MG63 (cell line): ENCODE measurements around the gene EEF2K. TPM values are rescaled to one million over a fixed set of nuclear protein-coding genes. Genes with fewer than 3 reads are reported as not detected.

Experiments
- DNase-seq: peaks from one replicate; pipeline ENCODE4 v3.0.0-alpha.2; 2020
- H3K27me3 ChIP-seq: fragments of 250-450 bp; sonication (Bioruptor Pico); 2 replicates; pipeline ENCODE4 v1.5.1; 2020; ENCODE audit warnings: mild to moderate bottlenecking, moderate library complexity
- H3K36me3 ChIP-seq: fragments of 250-450 bp; sonication (Bioruptor Pico); 2 replicates; pipeline ENCODE4 v1.5.1; 2020; ENCODE audit warnings: mild to moderate bottlenecking, moderate library complexity
- H3K4me3 ChIP-seq: fragments of 250-450 bp; sonication (Bioruptor Pico); 2 replicates; pipeline ENCODE4 v1.5.1; 2020; ENCODE audit warnings: mild to moderate bottlenecking, moderate library complexity
- H3K9me3 ChIP-seq: fragments of 250-450 bp; sonication (Bioruptor Pico); 2 replicates; pipeline ENCODE4 v1.5.1; 2020; ENCODE audit warnings: mild to moderate bottlenecking, moderate library complexity
- total RNA-seq: library from RNA; depleted of rRNA; stranded (reverse); fragments of >200 nt; shearing (Covaris generic); gene quantifications from 2 replicates; pipeline ENCODE4 v1.2.3, GENCODE V29; 2014; ENCODE audit warnings: low replicate concordance

The EEF2K gene
- total RNA-seq, 1 experiment from 2014 or later = 27.1 TPM

DNA sequence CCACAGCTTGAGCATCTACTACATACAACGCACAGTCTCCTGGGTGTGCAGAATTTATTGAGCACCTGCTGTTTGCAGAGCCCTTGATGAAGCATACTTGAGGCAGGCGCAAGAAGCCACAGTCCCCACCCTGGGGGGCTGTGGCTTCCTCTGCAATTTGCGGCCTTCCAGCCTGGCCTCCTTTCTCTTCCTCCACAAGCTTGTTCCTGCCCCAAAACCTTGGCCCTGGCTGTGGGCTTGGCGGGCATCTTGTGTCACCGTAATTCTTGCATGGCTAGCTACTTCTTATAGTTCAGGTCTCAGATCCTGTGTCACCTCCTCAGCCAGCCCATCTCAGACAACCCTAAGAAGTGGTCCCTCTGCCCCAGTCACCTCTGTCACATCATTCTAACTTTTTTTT, 47.2 kb downstream of the EEF2K start:
- peaks cover 87% of the 10 kb centered on the region for H3K36me3 ChIP-seq
- no peaks in the 10 kb centered on the region for H3K27me3 ChIP-seq
- H3K9me3 ChIP-seq = no peaks in the 10 kb centered on the region
- no peak for DNase-seq
- H3K4me3 ChIP-seq = no peak overlapping the region

- Histone ChIP-seq H3K4me3 (no peak overlapping the region), H3K36me3 (peaks cover 93% of the 10 kb centered on the region)
- no peak for DNase-seq
Observed at GRCh38 chr16:22255335-22255734, 49.3 kb downstream of the EEF2K start.

GRCh38 chr16:22257440-22257839, 51.4 kb downstream of the EEF2K start:
- Histone ChIP-seq H3K9me3 (peaks cover 13% of the 10 kb centered on the region), H3K36me3 (peaks cover 92% of the 10 kb centered on the region), H3K27me3 (no peaks in the 10 kb centered on the region), H3K4me3 (no peak overlapping the region)
- DNase-seq = no peak

More at GRCh38 chr16:22255335-22255734, 49.3 kb downstream of the EEF2K start:
- no peaks in the 10 kb centered on the region for H3K27me3 ChIP-seq
- peaks cover 9% of the 10 kb centered on the region for H3K9me3 ChIP-seq

DNA sequence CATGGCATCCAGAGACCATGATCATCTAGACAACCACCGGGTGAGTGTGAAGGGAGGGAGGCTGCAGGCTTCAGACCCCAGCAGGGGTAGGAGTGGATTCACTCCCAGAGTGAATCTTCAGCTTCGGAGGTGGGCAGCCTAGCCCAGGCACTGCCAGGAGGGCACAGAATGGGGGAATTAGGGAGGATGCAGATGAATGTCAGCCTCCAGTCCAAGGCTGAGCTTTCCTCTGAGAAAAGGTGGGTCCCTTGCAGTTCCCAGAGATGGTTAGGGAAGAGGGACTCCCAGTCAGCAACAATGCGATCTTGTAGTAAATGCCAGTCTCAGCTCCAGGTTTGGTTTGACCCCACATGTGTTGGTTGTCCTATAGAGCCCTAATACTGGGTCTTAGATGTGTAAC, 54.4 kb downstream of the EEF2K start:
- Histone ChIP-seq H3K36me3 (peaks cover 88% of the 10 kb centered on the region), H3K27me3 (no peaks in the 10 kb centered on the region), H3K9me3 (peaks cover 13% of the 10 kb centered on the region), H3K4me3 (no peak overlapping the region)
- no peak for DNase-seq

DNA sequence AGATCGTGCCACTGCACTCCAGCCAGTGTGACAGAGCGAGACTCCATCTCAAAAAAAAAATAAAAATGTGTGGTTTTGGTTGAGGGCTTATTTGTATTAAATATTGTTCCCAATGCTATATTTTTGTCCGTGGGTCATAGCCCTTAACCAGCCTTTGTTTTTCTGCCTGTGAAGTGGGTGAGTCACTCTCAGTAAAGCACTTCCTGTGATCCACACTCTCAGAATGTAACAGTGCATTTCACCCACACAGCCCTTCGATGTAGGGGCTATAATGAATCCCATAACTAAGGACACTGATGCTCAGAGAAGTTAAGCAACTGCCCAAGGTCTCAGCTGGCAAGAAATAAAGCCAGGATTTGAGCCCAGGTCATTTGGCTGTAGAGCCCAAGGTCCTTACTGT, 56.4 kb downstream of the EEF2K start:
- DNase-seq = no peak
- H3K9me3 ChIP-seq = peaks cover 13% of the 10 kb centered on the region
- H3K4me3 ChIP-seq = no peak overlapping the region
- H3K27me3 ChIP-seq = no peaks in the 10 kb centered on the region
- H3K36me3 ChIP-seq = peaks cover 82% of the 10 kb centered on the region

DNA sequence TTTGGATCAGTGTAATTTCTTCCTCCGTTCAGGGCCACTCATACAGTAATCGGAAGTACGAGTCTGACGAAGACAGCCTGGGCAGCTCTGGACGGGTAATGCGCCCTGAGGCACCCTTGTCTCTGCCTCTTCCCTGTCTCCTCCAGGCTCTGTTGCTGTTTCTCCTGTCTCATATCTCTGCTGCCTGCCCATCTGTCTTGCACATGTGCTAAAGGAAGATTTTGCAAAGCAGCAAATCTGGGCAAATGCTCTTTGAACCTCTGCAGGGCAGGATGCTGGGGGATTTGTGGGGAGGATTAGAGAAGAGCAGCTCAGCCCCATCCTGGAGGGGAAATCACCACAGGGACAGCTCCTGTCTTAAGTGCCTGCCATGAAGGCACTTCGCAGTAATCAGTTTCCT, 58.7 kb downstream of the EEF2K start:
- no peak overlapping the region for H3K4me3 ChIP-seq
- H3K9me3 ChIP-seq = peaks cover 10% of the 10 kb centered on the region
- H3K36me3 ChIP-seq = peaks cover 73% of the 10 kb centered on the region
- H3K27me3 ChIP-seq = no peaks in the 10 kb centered on the region
- no peak for DNase-seq

- Histone ChIP-seq H3K36me3 (peaks cover 69% of the 10 kb centered on the region), H3K4me3 (no peak overlapping the region), H3K9me3 (peaks cover 4% of the 10 kb centered on the region), H3K27me3 (no peaks in the 10 kb centered on the region)
- DNase-seq = no peak
Observed at GRCh38 chr16:22265351-22265750, 59.3 kb downstream of the EEF2K start.

DNA sequence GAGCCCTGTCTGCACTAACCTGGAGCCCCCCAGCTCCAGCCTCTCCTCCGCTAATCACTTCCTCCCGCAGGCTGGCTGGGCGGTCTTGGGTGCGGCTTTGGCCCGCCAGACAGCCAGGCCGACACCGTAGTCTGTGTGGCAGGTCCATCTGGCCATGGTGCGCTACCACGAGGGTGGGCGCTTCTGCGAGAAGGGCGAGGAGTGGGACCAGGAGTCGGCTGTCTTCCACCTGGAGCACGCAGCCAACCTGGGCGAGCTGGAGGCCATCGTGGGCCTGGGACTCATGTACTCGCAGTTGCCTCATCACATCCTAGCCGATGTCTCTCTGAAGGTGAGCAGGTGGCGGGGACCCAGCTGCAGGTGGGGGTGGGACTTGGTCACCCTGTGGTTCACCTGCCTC, 60.5 kb downstream of the EEF2K start:
- H3K27me3 ChIP-seq = no peaks in the 10 kb centered on the region
- no peak overlapping the region for H3K4me3 ChIP-seq
- no peaks in the 10 kb centered on the region for H3K9me3 ChIP-seq
- H3K36me3 ChIP-seq = peaks cover 65% of the 10 kb centered on the region
- DNase-seq = no peak

DNA sequence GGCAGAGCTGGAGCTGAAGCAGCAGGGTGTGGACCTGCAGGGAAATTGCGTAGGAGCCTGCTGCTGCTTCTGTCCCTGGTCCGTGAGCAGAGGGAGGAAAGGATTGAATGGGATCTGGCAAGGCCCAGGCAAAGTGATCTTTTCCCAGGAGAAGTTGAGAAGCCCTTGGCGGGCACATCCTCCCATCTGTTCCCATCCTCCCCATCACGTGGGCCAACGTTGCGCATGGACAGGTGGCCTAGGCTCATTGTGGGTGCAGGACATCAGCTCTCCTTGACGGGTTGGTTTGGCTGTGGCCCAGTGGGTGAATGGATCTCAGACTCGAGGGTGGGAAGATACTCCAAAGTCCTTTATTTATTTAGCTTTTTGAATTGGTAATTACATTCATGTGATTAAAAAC, 61.7 kb downstream of the EEF2K start:
- H3K36me3 ChIP-seq = peaks cover 65% of the 10 kb centered on the region
- no peaks in the 10 kb centered on the region for H3K9me3 ChIP-seq
- DNase-seq = no peak
- H3K4me3 ChIP-seq = no peak overlapping the region
- H3K27me3 ChIP-seq = no peaks in the 10 kb centered on the region

GRCh38 chr16:22270525-22270924, 64.4 kb downstream of the EEF2K start:
- Histone ChIP-seq H3K27me3 (no peaks in the 10 kb centered on the region), H3K4me3 (no peak overlapping the region), H3K36me3 (peaks cover 71% of the 10 kb centered on the region), H3K9me3 (no peaks in the 10 kb centered on the region)
- DNase-seq = no peak

DNA sequence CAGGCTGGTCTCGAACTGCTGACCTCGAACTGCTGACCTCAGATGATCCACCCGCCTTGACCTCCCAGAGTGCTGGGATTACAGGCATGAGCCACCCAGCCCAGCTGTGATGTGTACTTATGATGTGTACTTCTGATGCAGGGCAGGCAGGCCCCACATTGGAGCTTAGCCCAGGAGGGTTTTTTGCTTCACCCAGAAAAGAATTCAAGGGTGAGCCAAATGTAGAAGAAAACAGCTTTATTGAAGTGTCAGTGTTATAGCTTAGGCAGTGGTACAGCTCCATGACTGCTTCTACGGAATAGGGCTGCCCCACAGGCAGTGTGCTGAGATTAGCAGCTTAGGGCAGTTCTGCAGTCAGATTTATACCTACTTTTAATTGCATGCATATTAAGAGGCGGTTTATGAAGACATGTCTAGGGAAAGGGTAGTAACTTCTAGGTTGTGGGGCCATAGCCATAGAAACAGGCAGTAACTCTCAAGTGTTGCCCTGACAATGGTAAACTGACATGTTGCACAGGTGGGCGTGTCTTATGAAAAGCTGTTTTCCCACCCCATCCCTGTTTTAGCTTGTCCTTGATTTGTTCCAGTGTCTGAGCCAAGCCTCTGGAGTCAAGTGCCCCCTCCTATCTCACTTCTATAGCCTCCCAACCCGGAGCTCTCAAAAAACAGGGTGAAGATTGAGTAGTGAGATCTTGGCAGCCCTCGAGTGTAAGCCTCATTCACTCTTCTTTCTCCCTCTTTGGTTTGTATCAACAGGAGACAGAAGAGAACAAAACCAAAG, 67.0 kb downstream of the EEF2K start:
- no peak overlapping the region for H3K4me3 ChIP-seq
- H3K9me3 ChIP-seq = no peaks in the 10 kb centered on the region
- H3K27me3 ChIP-seq = no peaks in the 10 kb centered on the region
- H3K36me3 ChIP-seq = peaks cover 79% of the 10 kb centered on the region
- DNase-seq = peak; percentile 41

GRCh38 chr16:22274916-22275315, 68.8 kb downstream of the EEF2K start:
- Histone ChIP-seq H3K36me3 (peaks cover 83% of the 10 kb centered on the region), H3K4me3 (no peak overlapping the region), H3K9me3 (no peaks in the 10 kb centered on the region), H3K27me3 (no peaks in the 10 kb centered on the region)
- no peak for DNase-seq

GRCh38 chr16:22278441-22279230, 72.6 kb downstream of the EEF2K start:
- no peak for DNase-seq
- Histone ChIP-seq H3K36me3 (peaks cover 88% of the 10 kb centered on the region), H3K4me3 (no peak overlapping the region), H3K9me3 (no peaks in the 10 kb centered on the region), H3K27me3 (no peaks in the 10 kb centered on the region)

DNA sequence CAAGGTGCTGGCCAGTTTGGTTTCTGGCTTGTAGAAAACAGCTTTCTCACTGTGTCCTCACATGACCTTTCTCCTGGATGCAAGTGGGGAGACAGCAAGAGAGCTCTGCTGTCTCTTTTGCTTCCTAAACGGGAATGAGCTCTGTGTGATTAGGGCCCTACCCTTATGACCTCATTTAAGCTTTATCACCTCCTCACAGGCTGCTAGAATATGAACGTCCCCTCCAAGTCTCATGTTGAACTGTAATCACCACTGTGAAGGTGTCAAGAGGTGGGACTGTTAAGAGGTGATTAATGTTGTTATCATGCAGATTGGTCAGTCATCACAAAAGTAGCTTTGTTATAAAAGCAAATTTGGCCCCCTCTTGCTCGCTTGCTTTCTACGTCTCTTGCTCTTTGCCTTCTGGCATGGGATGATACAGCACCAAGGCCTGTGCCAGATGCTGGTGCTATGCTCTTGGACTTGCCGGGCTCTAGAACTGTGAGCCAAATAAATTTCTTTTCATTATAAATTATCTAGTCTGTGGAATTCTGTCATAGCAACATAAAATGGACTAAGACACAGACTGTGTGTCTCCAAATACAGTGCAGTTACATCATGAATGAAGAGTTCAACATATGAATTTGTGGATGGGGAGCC, 76.3 kb downstream of the EEF2K start:
- no peak for DNase-seq
- Histone ChIP-seq H3K4me3 (no peak overlapping the region), H3K27me3 (no peaks in the 10 kb centered on the region), H3K36me3 (peaks cover 81% of the 10 kb centered on the region), H3K9me3 (no peaks in the 10 kb centered on the region)

GRCh38 chr16:22284637-22285036, 78.6 kb downstream of the EEF2K start:
- no peak for DNase-seq
- Histone ChIP-seq H3K36me3 (peaks cover 66% of the 10 kb centered on the region), H3K4me3 (no peak overlapping the region), H3K9me3 (no peaks in the 10 kb centered on the region), H3K27me3 (no peaks in the 10 kb centered on the region)

GRCh38 chr16:22285080-22285479, 79.0 kb downstream of the EEF2K start:
- Histone ChIP-seq H3K27me3 (no peaks in the 10 kb centered on the region), H3K9me3 (no peaks in the 10 kb centered on the region), H3K4me3 (no peak overlapping the region), H3K36me3 (peaks cover 61% of the 10 kb centered on the region)
- DNase-seq = no peak

DNA sequence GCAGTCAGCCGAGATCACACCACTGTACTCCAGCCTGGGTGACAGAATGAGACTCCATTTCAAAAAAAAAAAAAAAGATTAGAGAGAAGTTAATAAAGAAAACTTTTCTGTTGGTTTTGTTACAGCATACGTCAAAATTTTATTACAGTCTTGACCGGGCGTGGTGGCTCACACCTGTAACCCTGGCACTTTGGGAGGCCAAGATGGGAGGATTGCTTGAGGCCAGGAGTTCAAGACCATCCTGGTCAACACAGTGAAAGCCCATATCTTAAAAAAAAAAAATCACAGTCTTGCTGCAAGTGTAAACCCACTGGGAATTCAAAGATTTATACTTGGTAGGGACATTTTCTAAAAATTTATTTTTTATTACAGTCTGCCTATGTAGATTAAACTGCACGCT, 84.9 kb downstream of the EEF2K start:
- Histone ChIP-seq H3K9me3 (no peaks in the 10 kb centered on the region), H3K4me3 (no peak overlapping the region), H3K36me3 (peaks cover 9% of the 10 kb centered on the region), H3K27me3 (no peaks in the 10 kb centered on the region)
- no peak for DNase-seq
